Measurements from ENCODE around the gene LY6G6F.
"Not testable (repeated sequence)": the region's sequence is repeated elsewhere in the genome, so short reads cannot be mapped to it uniquely, and the experiment has no call there.

The LY6G6F gene

GRCh38 chr6:31702819-31703716 is 3.6 kb upstream of the LY6G6F start, which contains the start of gene ABHD16A:
TSS of gene ABHD16A (minus strand) at chr6:31703324. CDS start at chr6:31703281, 43 bp downstream.
- DNase-seq: peak; percentile 97

- no peak for DNase-seq
Observed at GRCh38 chr6:31705931-31706330, 735 bp upstream of the LY6G6F start.

- no peak for DNase-seq
Observed at GRCh38 chr6:31707701-31708100, 1.0 kb downstream of the LY6G6F start.

- no peak for DNase-seq
Observed at GRCh38 chr6:31708224-31708623, 1.6 kb downstream of the LY6G6F start.

GRCh38 chr6:31709157-31709556 is 2.5 kb downstream of the LY6G6F start:
- DNase-seq: not testable (repeated sequence)

- DNase-seq: no peak
Observed at GRCh38 chr6:31710523-31711219, 4.0 kb downstream of the LY6G6F start.

GRCh38 chr6:31711233-31711632 is 4.6 kb downstream of the LY6G6F start:
- DNase-seq: no peak

GRCh38 chr6:31712296-31712695 is 5.6 kb downstream of the LY6G6F start:
- no peak for DNase-seq

GRCh38 chr6:31713465-31713864 is 6.8 kb downstream of the LY6G6F start:
- no peak for DNase-seq

- no peak for DNase-seq
Observed at GRCh38 chr6:31713991-31714684, 7.5 kb downstream of the LY6G6F start.

GRCh38 chr6:31715022-31715958 is 8.6 kb downstream of the LY6G6F start, which contains the start of gene LY6G6D:
TSS of gene LY6G6D (plus strand) at chr6:31715348. CDS start at chr6:31715356, 8 bp downstream.
- no peak for DNase-seq

- DNase-seq: no peak
Observed at GRCh38 chr6:31717499-31718222, 11.0 kb downstream of the LY6G6F start.

- DNase-seq: no peak
Observed at GRCh38 chr6:31718265-31718664, 11.6 kb downstream of the LY6G6F start.

- DNase-seq: no peak
Observed at GRCh38 chr6:31719001-31719400, 12.3 kb downstream of the LY6G6F start.

- DNase-seq: no peak
Observed at GRCh38 chr6:31720196-31720770, 13.6 kb downstream of the LY6G6F start.

- no peak for DNase-seq
Observed at GRCh38 chr6:31721351-31722020, 14.8 kb downstream of the LY6G6F start, which contains the start of gene LY6G6C. TSS of gene LY6G6C (minus strand) at chr6:31721746. CDS start at chr6:31721679, 67 bp downstream.

- DNase-seq: no peak
Observed at GRCh38 chr6:31722173-31722572, 15.5 kb downstream of the LY6G6F start.

GRCh38 chr6:31723245-31723979 is 16.7 kb downstream of the LY6G6F start, which contains the start of gene MPIG6B:
TSS of gene MPIG6B (plus strand) at chr6:31723373. CDS start at chr6:31723384, 11 bp downstream.
- DNase-seq: no peak

GRCh38 chr6:31723980-31724691 is 17.5 kb downstream of the LY6G6F start:
- DNase-seq: no peak

Measured in activated T-cell treated with anti-CD3 and anti-CD28 coated beads, Interleukin-2, amount 50 U/mL, for 1 hour (primary cell).